Activated T-helper 1 cell treated with Interleukin-2 at 50 U/mL for 16 hours (primary cell): Measurements from ENCODE around the gene HNRNPAB.
"Not testable (repeated sequence)": the region's sequence is repeated elsewhere in the genome, so short reads cannot be mapped to it uniquely, and the experiment has no call there.

Experiments used
- DNase-seq: peaks from one replicate; pipeline ENCODE4 v3.0.0-alpha.2; 2020; ENCODE audit warnings: low read depth

HNRNPAB gene

GRCh38 chr5:178230879-178231538, 26.7 kb downstream of the HNRNPAB start:
- no peak for DNase-seq

GRCh38 chr5:178231539-178232123, 27.3 kb downstream of the HNRNPAB start:
- no peak for DNase-seq

DNA sequence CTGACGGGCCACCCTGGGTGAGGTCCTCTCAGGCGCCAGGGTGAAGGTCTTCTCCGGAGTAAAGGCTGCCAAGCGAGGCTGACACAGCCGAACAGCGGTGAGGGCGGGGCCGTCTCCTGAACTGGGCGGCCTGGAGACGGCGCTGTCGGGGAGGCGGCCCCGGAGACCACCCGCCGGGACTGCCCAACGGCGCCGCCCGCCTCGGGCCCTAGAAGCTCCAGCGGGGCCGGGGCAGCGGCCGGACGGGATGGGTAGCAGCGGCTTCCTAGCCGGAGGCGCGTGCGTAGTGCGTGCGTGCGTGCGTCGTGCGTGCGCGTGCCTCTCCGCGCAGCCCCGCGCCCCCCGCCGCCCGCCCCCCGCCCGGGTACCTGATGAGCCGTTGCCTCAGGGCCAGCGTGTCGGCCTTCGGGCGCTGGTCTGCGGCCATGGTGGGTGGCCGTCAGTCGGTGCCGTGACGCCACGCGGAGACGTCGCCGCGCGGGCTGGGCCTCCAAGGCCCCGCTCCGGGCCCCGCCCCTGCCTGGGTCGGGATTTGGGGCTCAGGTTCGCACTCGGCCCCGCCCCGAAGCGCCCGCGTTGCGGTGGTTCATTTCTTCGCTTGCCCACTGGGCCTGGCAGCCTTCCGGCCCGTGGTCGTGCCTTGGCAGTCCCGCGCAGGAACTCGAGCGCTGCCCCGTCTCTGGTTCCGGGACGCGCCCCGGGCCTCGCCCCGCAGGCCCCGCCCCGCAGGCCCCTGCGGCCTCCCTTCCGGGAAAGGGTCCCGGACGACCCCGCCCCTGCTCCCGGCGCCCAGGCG, 28.0 kb downstream of the HNRNPAB start, which contains the start of gene PHYKPL:
TSS of gene PHYKPL (minus strand) at position 679 of the 796 bp plus-strand sequence. CDS start at position 427, 252 bp downstream.
- peak; percentile 54 for DNase-seq

DNA sequence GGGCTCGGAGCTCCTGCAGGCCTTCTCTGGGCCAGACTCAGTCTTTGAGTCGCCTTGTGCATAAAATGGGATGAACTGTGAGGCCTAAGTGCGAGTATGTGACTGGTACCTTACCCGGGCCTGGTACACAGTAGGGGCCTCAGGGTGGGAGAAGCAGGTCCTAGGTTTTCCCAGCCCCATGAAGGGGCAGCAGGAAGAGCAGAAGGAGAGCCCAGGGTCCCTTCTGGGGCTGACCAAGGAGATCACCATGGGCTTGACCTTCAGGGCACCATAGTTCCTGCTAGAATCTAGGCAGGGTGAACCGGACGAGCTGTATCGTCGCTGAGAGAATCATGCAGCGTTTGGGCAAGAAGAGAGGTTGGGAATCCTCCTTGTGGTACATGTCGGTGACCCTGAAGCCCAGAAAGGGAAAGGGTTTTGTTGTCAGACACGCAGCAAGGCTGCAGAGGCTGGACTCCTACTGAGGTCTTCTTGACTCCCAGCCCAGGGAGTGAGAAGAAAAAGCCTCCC, 28.6 kb downstream of the HNRNPAB start:
- no peak for DNase-seq

DNA sequence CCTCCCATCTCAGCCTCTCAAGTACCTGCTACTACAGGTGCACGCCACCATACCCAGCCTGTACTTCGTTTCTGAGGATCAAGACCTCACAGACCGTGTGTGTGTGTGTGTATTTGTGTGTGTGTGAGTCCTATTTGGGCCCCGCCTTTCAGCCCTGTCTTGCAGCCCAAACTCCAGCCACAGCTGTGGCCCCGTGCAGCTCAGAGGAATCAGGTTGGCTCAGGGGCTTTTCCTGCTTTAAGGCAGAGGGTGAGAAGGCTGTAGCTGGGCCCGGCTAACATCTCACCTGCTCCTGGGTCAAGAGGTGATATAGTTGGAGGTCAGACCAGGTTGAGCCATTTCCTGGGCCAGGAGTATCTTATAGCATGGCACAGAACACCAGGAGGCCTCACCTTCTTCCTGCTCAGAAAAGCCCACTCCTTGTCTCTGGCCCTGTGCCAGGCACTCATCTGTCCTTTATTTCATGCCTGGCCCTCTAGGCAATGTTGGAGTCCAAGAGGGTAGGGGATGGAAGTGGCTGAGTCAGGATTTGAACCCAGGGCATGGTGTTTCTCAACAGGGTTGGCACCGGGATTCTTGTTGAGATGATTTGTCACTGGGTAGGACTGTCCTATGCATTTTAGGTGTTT, 29.9 kb downstream of the HNRNPAB start:
- DNase-seq, result no peak

DNA sequence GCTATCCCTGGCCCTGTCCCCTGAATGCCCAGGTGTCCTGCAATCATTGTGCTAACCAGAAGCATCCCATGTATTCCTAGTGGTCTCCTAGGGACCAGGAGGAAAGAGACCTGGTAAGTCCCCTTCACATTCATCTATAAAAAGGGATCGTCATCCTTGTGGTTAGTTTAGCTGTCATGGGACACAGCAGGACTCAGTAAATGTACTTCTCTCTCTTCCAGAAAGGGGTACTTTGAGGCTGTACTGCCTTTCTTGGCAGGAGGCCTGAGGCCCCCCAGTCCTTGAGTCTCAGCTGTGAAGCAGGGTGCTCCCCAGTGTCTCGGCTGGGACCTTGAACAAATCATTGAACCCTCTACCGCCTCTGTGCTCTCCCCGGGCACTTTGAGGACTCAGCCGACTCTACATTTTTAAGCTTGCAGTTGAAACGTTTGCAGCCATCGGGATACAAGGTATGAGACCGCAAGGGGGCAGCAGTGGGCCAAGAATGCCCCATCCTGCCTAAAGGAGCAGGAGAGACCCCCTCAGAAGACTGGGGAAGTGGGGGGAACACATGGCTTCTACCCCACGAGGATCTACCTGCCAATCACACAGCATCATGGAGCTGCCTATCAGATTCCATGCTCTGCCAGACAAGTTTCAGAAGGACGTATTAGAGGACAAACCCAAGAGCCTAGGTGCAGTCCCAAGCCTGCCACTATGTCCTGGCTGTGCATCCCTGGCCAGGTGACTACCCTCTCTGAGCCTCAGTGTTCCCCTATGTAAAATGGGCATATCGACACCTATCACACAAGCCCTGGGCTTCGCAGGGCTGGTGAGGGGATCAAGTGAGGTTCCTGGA, 30.6 kb downstream of the HNRNPAB start:
- DNase-seq, result peak; percentile 46

DNA sequence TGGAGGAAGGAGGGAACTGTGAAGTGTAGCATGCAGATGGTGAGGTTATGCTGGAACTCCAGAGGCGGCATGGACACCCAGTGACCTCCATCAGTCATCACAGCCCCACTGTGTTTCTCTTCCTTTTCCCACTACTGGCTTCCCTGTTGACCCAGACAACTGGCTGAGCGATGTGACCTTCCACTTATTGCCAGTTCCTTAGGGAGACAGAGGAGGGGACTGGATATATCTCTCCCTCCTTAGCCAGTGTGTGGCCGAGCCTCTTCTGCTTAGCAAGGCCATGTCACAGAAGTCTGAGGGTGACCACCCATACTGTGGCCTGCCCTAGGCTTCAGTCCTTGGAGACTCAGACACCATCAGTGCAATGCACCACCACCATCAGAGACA, 31.2 kb downstream of the HNRNPAB start:
- DNase-seq, result no peak

- DNase-seq, result no peak
Measured at GRCh38 chr5:178236126-178236525, 31.8 kb downstream of the HNRNPAB start.

- DNase-seq, result no peak
Measured at GRCh38 chr5:178236679-178237078, 32.3 kb downstream of the HNRNPAB start.

DNA sequence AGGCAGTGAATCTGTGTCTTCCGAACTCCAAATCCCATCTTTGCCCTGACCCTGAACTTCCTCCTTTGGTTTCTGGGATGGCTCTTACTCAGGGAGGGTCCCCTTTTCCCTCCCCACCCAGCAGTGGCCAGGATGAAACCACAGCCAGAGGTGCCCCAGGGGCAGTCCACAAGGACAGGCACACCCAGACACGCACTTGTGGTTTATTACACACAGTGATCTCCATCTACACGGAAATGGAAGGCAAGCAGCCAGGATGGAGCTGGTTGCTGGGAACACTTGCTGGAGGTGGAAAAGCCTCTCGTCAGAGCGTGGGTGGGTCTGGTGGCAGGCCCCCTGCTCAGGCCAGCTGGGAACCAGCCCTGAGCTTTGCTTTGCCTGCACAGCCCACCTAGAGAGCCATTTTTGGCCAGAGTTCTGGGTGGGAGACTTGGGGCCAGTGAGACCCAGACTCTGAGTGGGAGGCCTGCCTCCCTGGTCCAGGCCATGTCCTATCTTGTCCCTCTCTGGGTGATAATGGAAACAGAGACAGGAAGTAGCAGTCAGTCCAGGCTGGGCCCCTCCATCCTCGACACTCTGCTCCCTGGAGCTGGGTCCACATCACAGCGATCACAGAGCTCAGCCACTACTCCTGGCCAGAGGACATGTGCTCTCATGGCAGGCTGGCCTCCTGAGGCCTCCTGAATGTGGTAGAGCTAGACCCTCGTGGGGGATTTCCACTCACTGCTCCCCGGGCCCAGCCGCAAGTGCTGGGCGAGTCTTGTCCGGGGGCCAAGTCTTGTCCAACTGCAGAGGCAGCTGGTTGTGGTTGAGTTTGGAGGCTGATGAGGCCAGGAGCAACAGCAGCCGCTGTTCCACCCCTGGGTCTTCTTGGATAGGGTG, 33.3 kb downstream of the HNRNPAB start:
- no peak for DNase-seq

GRCh38 chr5:178238313-178238635, 33.9 kb downstream of the HNRNPAB start:
- DNase-seq, result no peak

DNA sequence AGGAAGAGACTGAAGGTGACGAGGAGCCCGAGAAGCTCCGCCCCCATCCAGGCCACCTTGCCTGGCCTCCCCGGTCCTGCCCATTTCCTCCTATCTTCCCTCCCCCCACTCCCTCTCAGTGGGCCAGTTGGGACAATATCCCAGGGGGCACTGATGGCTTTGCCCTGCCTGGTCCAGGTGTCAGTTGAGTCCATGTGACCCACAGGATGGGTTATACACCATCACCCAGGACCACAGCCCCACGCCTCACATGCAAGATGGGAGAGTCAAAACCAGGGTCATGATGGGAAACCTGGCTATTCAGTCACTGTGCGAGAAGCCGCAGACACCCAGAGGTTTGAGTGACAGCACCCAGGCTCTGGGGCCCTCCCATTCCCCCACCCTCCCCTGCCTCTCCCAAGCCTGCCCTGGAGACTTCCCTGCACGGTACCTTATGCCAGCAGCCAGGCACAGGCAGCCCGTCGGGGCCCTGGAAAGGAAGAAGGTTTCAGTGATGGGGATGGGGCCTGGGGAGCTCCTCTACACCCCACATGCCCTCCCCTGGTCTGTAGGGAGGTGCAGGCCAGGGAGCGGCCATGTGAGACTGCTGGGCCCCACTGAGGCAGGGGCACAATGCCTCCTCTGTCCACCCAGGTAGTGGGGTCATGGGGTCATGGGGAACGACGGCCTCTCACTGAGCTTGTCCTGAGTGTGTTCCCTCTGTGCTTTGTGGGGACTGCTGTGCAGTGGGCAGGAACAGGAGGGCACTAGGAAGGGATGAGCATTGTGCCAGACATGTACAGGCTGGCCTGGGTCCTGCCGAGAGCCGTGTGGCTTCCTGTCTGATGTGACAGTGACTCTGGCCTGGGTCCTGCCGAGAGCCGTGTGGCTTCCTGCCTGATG, 34.6 kb downstream of the HNRNPAB start:
- DNase-seq, result no peak

DNA sequence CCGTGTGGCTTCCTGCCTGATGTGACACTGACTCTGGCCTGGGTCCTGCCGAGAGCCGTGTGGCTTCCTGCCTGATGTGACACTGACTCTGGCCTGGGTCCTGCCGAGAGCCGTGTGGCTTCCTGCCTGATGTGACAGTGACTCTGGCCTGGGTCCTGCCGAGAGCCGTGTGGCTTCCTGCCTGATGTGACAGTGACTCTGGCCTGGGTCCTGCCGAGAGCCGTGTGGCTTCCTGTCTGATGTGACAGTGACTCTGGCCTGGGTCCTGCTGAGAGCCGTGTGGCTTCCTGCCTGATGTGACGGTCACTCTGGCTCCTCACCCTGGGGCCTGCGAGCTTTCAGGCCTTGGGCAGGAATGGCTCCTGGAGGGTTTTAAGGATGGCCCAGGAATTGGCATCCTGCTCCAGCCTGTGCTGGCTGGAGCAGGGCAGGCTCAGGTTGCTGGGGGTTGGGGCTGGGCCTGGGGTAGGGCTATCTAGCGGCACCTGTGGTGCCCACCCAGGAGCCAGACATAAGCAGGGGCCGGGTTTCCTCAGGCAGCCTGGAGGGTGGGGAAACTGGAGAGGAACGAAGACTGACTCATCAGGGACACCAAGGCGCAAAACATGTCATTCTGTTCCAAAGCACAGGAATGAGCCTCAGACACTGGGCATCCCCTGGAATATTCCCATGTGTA, 35.4 kb downstream of the HNRNPAB start:
- DNase-seq, result not testable (repeated sequence)

- DNase-seq, result no peak
Measured at GRCh38 chr5:178240341-178240741, 36.0 kb downstream of the HNRNPAB start.

GRCh38 chr5:178240766-178241165, 36.4 kb downstream of the HNRNPAB start:
- DNase-seq, result no peak

- DNase-seq, result no peak
Measured at GRCh38 chr5:178241231-178241663, 36.9 kb downstream of the HNRNPAB start.

DNA sequence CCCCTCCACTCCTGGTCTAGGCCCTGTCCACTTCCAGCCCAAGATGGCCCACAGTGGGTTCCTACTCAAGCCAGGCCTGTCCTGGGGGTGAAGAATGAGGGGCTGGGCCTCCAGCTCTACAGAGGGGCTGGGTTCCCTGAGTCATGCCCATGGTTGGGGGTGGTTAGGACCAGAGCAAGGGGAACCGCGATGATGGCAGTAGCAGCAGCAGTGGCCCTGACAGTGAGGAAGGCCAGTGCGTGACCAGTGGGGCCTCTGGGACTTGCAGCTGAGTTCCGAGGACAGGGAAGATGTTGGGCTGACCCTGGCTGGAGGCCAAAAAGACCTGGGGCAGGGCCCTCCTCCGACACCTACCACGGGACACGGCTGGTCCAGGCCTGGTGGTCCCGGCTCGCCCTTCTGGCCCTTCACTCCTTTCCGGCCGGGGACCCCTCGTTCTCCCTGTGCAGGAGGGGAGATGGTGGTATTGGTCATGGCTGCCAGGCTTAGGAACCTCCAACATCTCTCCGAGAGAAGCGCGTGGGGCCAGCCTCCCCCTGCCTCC, 37.4 kb downstream of the HNRNPAB start:
- no peak for DNase-seq

DNA sequence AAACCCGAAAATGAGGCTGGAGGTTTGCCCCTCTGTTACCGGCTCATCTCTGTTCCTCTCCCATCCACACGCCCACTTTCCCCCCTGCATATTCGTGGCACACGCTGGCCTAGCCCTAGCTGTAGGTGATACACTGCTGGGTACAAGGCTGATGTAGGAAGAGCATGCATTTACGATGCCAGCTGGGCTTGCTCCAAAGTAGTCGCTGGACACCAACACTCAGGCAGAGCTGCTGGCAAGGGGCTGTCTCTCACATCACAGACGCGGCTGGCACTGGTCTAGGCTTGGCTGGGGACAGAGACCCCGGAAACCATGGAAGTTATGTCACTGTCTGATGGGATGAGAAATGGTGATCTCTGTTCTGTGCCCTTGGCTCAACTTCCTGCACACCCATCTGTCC, 38.1 kb downstream of the HNRNPAB start:
- no peak for DNase-seq

DNA sequence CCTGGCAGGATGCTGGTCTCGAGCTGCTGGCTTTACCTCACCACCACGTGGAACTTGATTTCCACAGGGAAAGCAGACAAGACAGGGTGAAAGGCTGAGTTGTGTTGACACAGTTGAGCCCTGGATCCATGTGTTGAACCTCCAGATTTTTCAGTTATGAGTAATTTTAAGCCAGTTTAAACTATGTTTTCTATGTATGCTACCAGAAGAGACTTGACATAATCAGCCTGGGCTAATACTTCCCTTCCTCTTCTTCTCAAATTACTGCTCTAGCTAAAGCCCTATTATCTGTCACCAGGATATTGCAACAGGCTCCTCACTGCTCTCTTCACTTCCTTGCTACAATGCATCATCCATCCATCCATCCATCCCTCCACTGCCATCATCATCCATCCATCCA, 40.2 kb downstream of the HNRNPAB start:
- no peak for DNase-seq
